BLaER1 (cell line): ENCODE results near the gene TTC13.

Experiments used
- H3K27ac ChIP-seq: shearing (Covaris generic); formaldehyde crosslinking; 2 replicates; pipeline ENCODE4 v1.8.1; 2022
- H3K27me3 ChIP-seq: shearing (Covaris generic); formaldehyde crosslinking; 2 replicates; pipeline ENCODE4 v1.8.1; 2022
- H3K36me3 ChIP-seq: shearing (Covaris generic); formaldehyde crosslinking; 2 replicates; pipeline ENCODE4 v1.8.1; 2022
- H3K4me1 ChIP-seq: shearing (Covaris generic); formaldehyde crosslinking; 2 replicates; pipeline ENCODE4 v1.8.1; 2022
- H3K4me2 ChIP-seq: shearing (Covaris generic); formaldehyde crosslinking; 2 replicates; pipeline ENCODE4 v1.8.1; 2022
- H3K4me3 ChIP-seq: shearing (Covaris generic); formaldehyde crosslinking; 2 replicates; pipeline ENCODE4 v1.8.1; 2022
- H3K9ac ChIP-seq: shearing (Covaris generic); formaldehyde crosslinking; 2 replicates; pipeline ENCODE4 v1.8.1; 2022
- H3K9me3 ChIP-seq: shearing (Covaris generic); formaldehyde crosslinking; 2 replicates; pipeline ENCODE4 v1.8.1; 2022
- H4K20me1 ChIP-seq: shearing (Covaris generic); formaldehyde crosslinking; 2 replicates; pipeline ENCODE4 v1.8.1; 2022
- Cebpa-rat ChIP-seq: shearing (Covaris generic); IDR thresholded peaks from 2 replicates; pipeline ENCODE4 v1.8.1; 2022

TTC13 gene

DNA sequence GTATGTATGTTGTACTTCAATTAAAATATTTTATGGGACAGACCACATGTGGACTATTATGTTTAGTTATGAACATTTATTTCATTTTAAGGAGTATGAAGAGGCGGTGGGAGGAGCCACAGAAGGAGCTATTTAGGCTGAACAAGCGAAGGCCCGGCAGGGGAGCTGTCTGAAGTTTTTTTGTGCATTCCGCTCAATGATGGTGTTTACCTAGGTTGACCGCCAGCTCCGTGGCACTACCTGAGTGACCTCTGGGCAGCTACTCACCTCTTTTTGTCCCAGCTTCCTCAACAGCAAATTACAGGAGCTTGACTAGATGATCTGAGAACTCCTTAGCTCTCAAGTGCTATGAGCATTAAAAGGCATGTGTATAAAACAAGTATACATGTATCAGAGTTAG lies 77.7 kb downstream of the TTC13 start:
- H3K4me3 ChIP-seq, result no peak overlapping the region
- H3K9ac ChIP-seq, result no peak overlapping the region
- H3K4me2 ChIP-seq, result no peak overlapping the region
- no peaks in the 10 kb centered on the region for H3K9me3 ChIP-seq
- no peak overlapping the region for H3K27ac ChIP-seq
- peaks cover 27% of the 10 kb centered on the region for H3K36me3 ChIP-seq
- no peak for TF ChIP-seq Cebpa-rat
- no peaks in the 10 kb centered on the region for H4K20me1 ChIP-seq
- H3K4me1 ChIP-seq, result no peaks in the 10 kb centered on the region
- no peaks in the 10 kb centered on the region for H3K27me3 ChIP-seq

GRCh38 chr1:230899841-230900251 lies 78.8 kb downstream of the TTC13 start:
- no peaks in the 10 kb centered on the region for H3K9me3 ChIP-seq
- H3K9ac ChIP-seq, result no peak overlapping the region
- H3K4me3 ChIP-seq, result no peak overlapping the region
- H3K27me3 ChIP-seq, result no peaks in the 10 kb centered on the region
- H4K20me1 ChIP-seq, result no peaks in the 10 kb centered on the region
- H3K4me2 ChIP-seq, result no peak overlapping the region
- H3K4me1 ChIP-seq, result no peaks in the 10 kb centered on the region
- TF ChIP-seq Cebpa-rat, result no peak
- H3K27ac ChIP-seq, result no peak overlapping the region
- H3K36me3 ChIP-seq, result peaks cover 15% of the 10 kb centered on the region; the same call in 1 of the 2 replicates

DNA sequence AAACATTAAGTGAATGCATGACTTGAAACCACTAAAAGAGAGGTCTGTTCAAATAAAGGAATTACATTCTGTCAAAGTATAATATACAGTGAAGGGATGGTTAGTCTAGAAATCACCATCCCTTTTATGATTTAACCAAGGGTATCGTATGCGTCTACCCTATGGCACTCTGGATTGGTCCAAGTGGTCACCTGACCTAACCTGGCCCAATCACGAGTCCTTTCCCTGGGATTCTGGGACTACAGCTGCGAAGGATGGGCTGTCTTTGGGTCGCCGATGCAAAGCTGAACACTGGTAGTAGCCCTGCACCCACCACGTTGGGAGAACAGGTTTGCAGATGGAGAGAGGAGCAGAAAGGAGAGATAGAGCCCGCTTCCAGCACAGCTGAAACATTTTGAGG lies 79.9 kb downstream of the TTC13 start:
- Histone ChIP-seq H3K36me3 (peaks cover 10% of the 10 kb centered on the region; the same call in 1 of the 2 replicates), H3K4me1 (no peaks in the 10 kb centered on the region), H3K4me3 (no peak overlapping the region), H3K4me2 (no peak overlapping the region), H3K27ac (no peak overlapping the region), H4K20me1 (no peaks in the 10 kb centered on the region), H3K9ac (no peak overlapping the region), H3K27me3 (no peaks in the 10 kb centered on the region), H3K9me3 (no peaks in the 10 kb centered on the region)
- no peak for TF ChIP-seq Cebpa-rat

GRCh38 chr1:230898144-230898543 lies 80.5 kb downstream of the TTC13 start:
- H4K20me1 ChIP-seq, result no peaks in the 10 kb centered on the region
- H3K4me2 ChIP-seq, result no peak overlapping the region
- TF ChIP-seq Cebpa-rat, result no peak
- H3K27ac ChIP-seq, result no peak overlapping the region
- H3K4me3 ChIP-seq, result no peak overlapping the region
- H3K9me3 ChIP-seq, result no peaks in the 10 kb centered on the region
- H3K9ac ChIP-seq, result no peak overlapping the region
- peaks cover 4% of the 10 kb centered on the region; the same call in 1 of the 2 replicates for H3K36me3 ChIP-seq
- H3K27me3 ChIP-seq, result no peaks in the 10 kb centered on the region
- H3K4me1 ChIP-seq, result no peaks in the 10 kb centered on the region

DNA sequence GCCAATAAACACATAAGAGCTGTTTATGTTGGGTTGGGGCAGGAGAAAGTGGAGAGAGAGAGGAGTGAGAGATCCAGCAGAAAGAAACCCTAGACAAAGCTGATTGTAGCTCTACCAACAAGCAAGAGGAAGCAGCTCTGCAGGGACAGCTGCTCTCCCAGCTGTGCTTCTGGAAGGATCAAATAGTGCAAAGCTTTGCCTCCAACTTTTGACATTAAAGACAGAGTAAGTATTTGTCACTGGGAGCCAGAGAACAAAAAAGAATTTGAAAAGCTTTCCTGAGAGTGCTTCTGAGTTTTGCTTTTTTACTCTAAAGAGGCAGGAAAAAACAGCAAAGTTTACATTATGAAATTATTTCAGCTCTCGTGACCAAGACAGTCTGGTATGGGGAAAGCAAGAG lies 81.9 kb downstream of the TTC13 start:
- no peaks in the 10 kb centered on the region for H4K20me1 ChIP-seq
- no peaks in the 10 kb centered on the region for H3K4me1 ChIP-seq
- H3K36me3 ChIP-seq, result no peaks in the 10 kb centered on the region
- H3K27ac ChIP-seq, result no peak overlapping the region
- no peak overlapping the region for H3K4me2 ChIP-seq
- H3K27me3 ChIP-seq, result no peaks in the 10 kb centered on the region
- no peak overlapping the region for H3K9ac ChIP-seq
- TF ChIP-seq Cebpa-rat, result no peak
- H3K4me3 ChIP-seq, result no peak overlapping the region
- H3K9me3 ChIP-seq, result no peaks in the 10 kb centered on the region

DNA sequence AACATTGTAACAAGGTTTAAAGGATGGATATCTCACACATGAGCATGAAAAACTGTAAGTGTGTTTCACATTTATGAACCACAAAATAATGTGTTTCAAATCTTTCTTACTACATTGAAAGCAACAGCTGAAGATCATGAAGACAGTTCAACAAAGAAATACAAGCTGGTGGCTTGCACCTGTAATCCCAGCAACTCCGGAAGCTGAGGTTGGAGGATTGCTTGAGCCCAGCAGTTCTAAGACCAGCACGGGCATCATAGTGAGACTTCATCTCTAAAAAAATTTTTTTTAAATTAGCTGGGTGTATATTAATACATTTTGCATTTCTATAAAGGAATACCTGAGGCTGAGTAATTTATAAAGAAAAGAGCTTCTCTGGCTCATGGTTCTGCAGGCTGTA lies 83.2 kb downstream of the TTC13 start:
- H3K36me3 ChIP-seq, result no peaks in the 10 kb centered on the region
- no peak overlapping the region for H3K9ac ChIP-seq
- no peak overlapping the region for H3K4me2 ChIP-seq
- no peaks in the 10 kb centered on the region for H3K27me3 ChIP-seq
- no peak overlapping the region for H3K27ac ChIP-seq
- no peak overlapping the region for H3K4me3 ChIP-seq
- no peaks in the 10 kb centered on the region for H3K4me1 ChIP-seq
- no peaks in the 10 kb centered on the region for H3K9me3 ChIP-seq
- TF ChIP-seq Cebpa-rat, result no peak
- no peaks in the 10 kb centered on the region for H4K20me1 ChIP-seq

DNA sequence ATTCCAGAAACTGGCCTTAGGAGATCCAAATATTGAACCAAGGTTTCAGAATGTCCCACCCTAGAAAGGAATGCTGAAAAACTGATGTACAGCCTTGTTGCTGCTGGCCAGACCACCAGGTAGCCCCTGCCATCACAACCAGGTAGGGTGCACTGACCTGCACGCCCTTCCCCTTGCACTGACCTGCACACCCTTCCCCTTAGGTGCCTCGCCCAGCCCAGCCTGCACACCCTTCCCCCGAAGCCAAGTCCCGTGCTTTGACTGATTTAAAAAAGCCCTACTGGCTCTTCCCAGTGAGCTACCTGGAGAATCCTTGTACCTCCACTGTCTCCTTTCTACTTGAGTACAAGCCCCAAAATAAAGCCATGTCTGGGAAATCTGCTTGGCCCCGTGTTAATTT lies 84.0 kb downstream of the TTC13 start:
- Histone ChIP-seq H3K9ac (no peak overlapping the region), H3K4me3 (no peak overlapping the region), H3K27ac (no peak overlapping the region), H4K20me1 (no peaks in the 10 kb centered on the region), H3K27me3 (no peaks in the 10 kb centered on the region), H3K4me1 (no peaks in the 10 kb centered on the region), H3K4me2 (no peak overlapping the region), H3K9me3 (no peaks in the 10 kb centered on the region), H3K36me3 (no peaks in the 10 kb centered on the region)
- no peak for TF ChIP-seq Cebpa-rat

- Histone ChIP-seq H3K4me1 (no peaks in the 10 kb centered on the region), H3K36me3 (no peaks in the 10 kb centered on the region), H3K9me3 (no peaks in the 10 kb centered on the region), H3K4me2 (no peak overlapping the region), H3K27me3 (no peaks in the 10 kb centered on the region), H3K4me3 (no peak overlapping the region), H3K9ac (no peak overlapping the region), H3K27ac (no peak overlapping the region), H4K20me1 (no peaks in the 10 kb centered on the region)
- TF ChIP-seq Cebpa-rat, result no peak
Measured at GRCh38 chr1:230894032-230894431, 84.6 kb downstream of the TTC13 start.

- Histone ChIP-seq H3K9ac (no peak overlapping the region), H3K4me2 (no peak overlapping the region), H3K4me3 (no peak overlapping the region), H4K20me1 (no peaks in the 10 kb centered on the region), H3K36me3 (no peaks in the 10 kb centered on the region), H3K4me1 (no peaks in the 10 kb centered on the region), H3K27ac (no peak overlapping the region), H3K9me3 (no peaks in the 10 kb centered on the region), H3K27me3 (no peaks in the 10 kb centered on the region)
- TF ChIP-seq Cebpa-rat, result no peak
Measured at GRCh38 chr1:230892018-230892491, 86.6 kb downstream of the TTC13 start.

DNA sequence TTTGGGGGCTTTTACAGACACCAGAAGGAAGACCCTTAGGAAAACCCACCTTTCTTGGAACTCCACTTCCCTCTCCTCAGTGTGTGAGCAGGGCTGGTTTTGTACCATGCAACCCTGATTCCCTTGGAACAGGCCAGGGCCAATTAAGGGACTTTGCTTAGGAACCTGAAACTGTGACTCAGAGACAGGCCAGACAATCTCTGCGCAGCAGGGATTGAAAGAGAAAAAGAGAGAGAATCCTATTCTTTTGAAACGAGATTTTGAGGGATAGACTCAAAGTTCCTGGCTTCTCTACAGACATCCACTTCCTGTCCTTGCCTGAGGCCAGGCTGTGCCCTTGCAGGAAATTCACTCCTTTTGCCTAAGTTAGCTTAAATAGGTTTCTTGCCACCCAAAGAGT lies 87.2 kb downstream of the TTC13 start:
- no peaks in the 10 kb centered on the region for H3K4me1 ChIP-seq
- H3K36me3 ChIP-seq, result no peaks in the 10 kb centered on the region
- no peak overlapping the region for H3K4me3 ChIP-seq
- H3K27ac ChIP-seq, result no peak overlapping the region
- no peaks in the 10 kb centered on the region for H3K9me3 ChIP-seq
- H4K20me1 ChIP-seq, result no peaks in the 10 kb centered on the region
- no peaks in the 10 kb centered on the region for H3K27me3 ChIP-seq
- no peak overlapping the region for H3K4me2 ChIP-seq
- H3K9ac ChIP-seq, result no peak overlapping the region
- no peak for TF ChIP-seq Cebpa-rat

DNA sequence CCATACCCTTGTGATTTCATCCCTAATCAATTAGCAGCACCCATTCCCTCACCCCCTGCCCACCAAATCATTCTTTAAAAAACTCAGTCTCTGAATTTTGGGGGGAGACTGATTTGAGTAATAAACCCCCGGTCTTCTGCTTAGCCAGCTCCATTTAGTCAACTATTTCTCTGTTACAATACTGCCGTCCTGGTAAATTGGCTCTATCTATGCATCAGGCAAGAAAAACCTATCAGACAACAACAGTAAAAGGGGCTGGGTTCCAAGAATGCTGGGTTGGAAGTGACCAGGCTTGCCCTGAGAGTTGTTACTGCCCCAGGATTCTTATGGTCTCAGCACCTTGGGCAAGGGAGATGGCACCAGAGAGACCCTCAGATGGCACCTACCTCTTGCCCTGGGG lies 94.0 kb downstream of the TTC13 start:
- Histone ChIP-seq H4K20me1 (no peaks in the 10 kb centered on the region), H3K27ac (no peak overlapping the region), H3K36me3 (no peaks in the 10 kb centered on the region), H3K9me3 (peaks cover 12% of the 10 kb centered on the region), H3K4me3 (no peak overlapping the region), H3K27me3 (no peaks in the 10 kb centered on the region), H3K9ac (no peak overlapping the region), H3K4me1 (no peaks in the 10 kb centered on the region), H3K4me2 (no peak overlapping the region)
- no peak for TF ChIP-seq Cebpa-rat
